Stimulated activated naive CD8-positive, alpha-beta T cell treated with anti-CD3 and anti-CD28 coated beads, Interleukin-15, Interleukin-2, amounts not matched to agents 100 ng/mL and 50 ng/mL, for 24 hours (primary cell): ENCODE data around the gene NIT1.

Experiments
- H3K27ac Mint-ChIP-seq: one replicate; pipeline ENCODE4 v1.8.0; 2021; ENCODE audit warnings: mild to moderate bottlenecking, mixed read lengths
- H3K27me3 Mint-ChIP-seq: one replicate; pipeline ENCODE4 v1.8.0; 2021; ENCODE audit warnings: mixed read lengths
- H3K36me3 Mint-ChIP-seq: one replicate; pipeline ENCODE4 v1.8.0; 2021; ENCODE audit warnings: low read depth, mixed read lengths
- H3K4me1 Mint-ChIP-seq: one replicate; pipeline ENCODE4 v1.8.0; 2021; ENCODE audit warnings: low read depth, mixed read lengths
- H3K4me3 Mint-ChIP-seq: one replicate; pipeline ENCODE4 v1.8.0; 2021; ENCODE audit warnings: mild to moderate bottlenecking, mixed read lengths
- H3K9me3 Mint-ChIP-seq: one replicate; pipeline ENCODE4 v1.8.0; 2021; ENCODE audit warnings: mixed read lengths

NIT1 gene

GRCh38 chr1:161138431-161138830, 20.5 kb downstream of the NIT1 start:
- Mint-ChIP-seq H3K27me3 (no peaks in the 10 kb centered on the region), H3K4me1 (no peaks in the 10 kb centered on the region), H3K27ac (peak overlapping the region; percentile 57), H3K36me3 (peaks cover 5% of the 10 kb centered on the region), H3K4me3 (no peak overlapping the region), H3K9me3 (no peaks in the 10 kb centered on the region)

DNA sequence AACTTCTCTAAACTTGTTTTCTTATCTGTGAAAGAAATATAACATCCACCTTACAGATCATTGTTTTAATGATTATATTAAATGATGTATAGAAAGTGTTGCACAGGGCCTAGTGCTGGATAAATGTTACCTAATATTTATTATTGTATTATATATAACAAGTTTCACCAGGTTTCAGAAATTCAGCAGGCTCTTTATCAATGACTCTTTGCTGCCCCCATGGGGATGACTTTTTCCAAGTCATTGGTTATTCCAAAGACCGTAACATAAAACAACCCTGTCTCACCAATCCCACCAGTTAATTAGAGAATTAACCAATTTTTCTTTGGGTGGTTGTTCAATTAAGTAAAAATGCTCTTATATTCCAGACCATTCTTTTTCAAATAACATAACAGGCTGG, 21.9 kb downstream of the NIT1 start:
- Mint-ChIP-seq H3K36me3 (peaks cover 5% of the 10 kb centered on the region), H3K27ac (no peak overlapping the region), H3K9me3 (no peaks in the 10 kb centered on the region), H3K4me1 (no peaks in the 10 kb centered on the region), H3K27me3 (no peaks in the 10 kb centered on the region), H3K4me3 (no peak overlapping the region)

GRCh38 chr1:161140755-161141400, 23.0 kb downstream of the NIT1 start:
- Mint-ChIP-seq H3K27me3 (no peaks in the 10 kb centered on the region), H3K27ac (no peak overlapping the region), H3K4me3 (no peak overlapping the region), H3K9me3 (no peaks in the 10 kb centered on the region), H3K4me1 (no peaks in the 10 kb centered on the region), H3K36me3 (no peaks in the 10 kb centered on the region)

- Mint-ChIP-seq H3K4me3 (no peak overlapping the region), H3K27me3 (no peaks in the 10 kb centered on the region), H3K27ac (no peak overlapping the region), H3K36me3 (no peaks in the 10 kb centered on the region), H3K9me3 (no peaks in the 10 kb centered on the region), H3K4me1 (no peaks in the 10 kb centered on the region)
These were observed 27.9 kb downstream of the NIT1 start for GRCh38 chr1:161145832-161146231.

- no peaks in the 10 kb centered on the region for H3K27me3 Mint-ChIP-seq
- H3K27ac Mint-ChIP-seq = peak overlapping the region; percentile 85
- H3K4me3 Mint-ChIP-seq = peak overlapping the region; percentile 91
- no peaks in the 10 kb centered on the region for H3K9me3 Mint-ChIP-seq
- peaks cover 20% of the 10 kb centered on the region for H3K4me1 Mint-ChIP-seq
- H3K36me3 Mint-ChIP-seq = peaks cover 23% of the 10 kb centered on the region
These were observed 35.3 kb downstream of the NIT1 start for GRCh38 chr1:161153176-161153575.

DNA sequence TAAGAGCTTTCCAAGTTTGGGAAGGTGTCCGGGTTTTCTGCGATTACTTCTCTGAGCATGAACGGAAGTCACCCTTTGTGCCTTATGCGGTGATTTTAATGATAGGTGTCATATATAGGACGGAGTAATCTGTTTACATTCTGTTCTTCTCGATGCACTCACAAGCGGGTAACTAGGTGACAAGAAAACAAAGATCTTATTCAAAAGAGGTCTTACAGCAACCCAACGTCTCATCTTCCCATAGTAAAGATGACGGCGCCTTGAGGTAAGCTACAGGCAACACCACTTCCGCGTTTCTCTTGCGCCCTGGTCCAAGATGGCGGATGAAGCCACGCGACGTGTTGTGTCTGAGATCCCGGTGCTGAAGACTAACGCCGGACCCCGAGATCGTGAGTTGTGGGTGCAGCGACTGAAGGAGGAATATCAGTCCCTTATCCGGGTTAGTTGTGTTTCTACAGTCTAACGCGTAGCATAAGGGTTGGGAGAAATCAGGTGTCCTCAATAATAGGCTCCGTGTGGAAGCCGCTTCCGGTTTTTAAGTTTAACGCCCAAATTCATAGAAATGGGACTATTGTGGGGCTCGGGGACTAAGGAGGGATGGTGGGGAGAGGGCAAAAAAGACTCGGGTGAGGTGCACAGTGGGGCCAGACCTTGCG, 35.9 kb downstream of the NIT1 start, which contains the start of gene UFC1:
Gene UFC1 (plus strand): TSS at position 297 of the 656 bp plus-strand sequence. CDS start 20 bp downstream, at position 317.
- H3K36me3 Mint-ChIP-seq = peaks cover 29% of the 10 kb centered on the region
- H3K9me3 Mint-ChIP-seq = no peaks in the 10 kb centered on the region
- H3K27ac Mint-ChIP-seq = peak within 1 kb of the TSS; percentile 99
- H3K4me3 Mint-ChIP-seq = peak within 1 kb of the TSS; percentile 91
- H3K27me3 Mint-ChIP-seq = no peaks in the 10 kb centered on the region
- peaks cover 26% of the 10 kb centered on the region for H3K4me1 Mint-ChIP-seq

GRCh38 chr1:161157867-161158266, 40.0 kb downstream of the NIT1 start:
- Mint-ChIP-seq H3K4me3 (no peak overlapping the region), H3K27me3 (no peaks in the 10 kb centered on the region), H3K4me1 (peaks cover 60% of the 10 kb centered on the region), H3K36me3 (peaks cover 42% of the 10 kb centered on the region), H3K9me3 (no peaks in the 10 kb centered on the region), H3K27ac (peak overlapping the region; percentile 26)

DNA sequence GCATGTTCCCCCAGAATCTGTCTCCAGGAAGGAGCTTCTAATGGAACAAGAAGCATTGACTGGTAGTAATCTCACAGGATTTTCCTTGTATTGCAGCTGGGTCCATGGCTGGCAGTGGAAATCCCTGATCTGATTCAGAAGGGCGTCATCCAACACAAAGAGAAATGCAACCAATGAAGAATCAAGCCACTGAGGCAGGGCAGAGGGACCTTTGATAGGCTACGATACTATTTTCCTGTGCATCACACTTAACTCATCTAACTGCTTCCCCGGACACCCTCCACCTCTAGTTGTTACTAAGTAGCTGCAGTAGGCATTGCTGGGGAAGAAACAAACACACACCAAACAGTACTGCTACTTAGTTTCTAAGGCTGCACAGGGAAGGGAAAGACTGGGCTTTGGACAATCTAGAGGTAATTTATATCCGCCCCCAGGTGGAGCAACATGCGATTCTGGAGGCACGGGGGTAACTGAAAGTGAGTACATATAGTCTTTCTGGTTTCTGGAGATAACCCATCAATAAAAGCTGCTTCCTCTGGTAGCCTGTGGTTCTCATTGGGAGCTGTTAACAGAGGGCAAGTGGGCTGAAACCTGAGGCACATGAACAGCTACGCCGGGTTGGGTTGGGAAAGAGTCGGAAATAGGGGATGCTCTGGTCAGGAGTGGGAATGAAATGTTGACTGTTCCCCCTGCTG, 40.6 kb downstream of the NIT1 start:
- no peaks in the 10 kb centered on the region for H3K27me3 Mint-ChIP-seq
- peak overlapping the region; percentile 85 for H3K4me3 Mint-ChIP-seq
- H3K27ac Mint-ChIP-seq = peak overlapping the region; percentile 87
- no peaks in the 10 kb centered on the region for H3K9me3 Mint-ChIP-seq
- peaks cover 48% of the 10 kb centered on the region for H3K36me3 Mint-ChIP-seq
- peaks cover 60% of the 10 kb centered on the region for H3K4me1 Mint-ChIP-seq

DNA sequence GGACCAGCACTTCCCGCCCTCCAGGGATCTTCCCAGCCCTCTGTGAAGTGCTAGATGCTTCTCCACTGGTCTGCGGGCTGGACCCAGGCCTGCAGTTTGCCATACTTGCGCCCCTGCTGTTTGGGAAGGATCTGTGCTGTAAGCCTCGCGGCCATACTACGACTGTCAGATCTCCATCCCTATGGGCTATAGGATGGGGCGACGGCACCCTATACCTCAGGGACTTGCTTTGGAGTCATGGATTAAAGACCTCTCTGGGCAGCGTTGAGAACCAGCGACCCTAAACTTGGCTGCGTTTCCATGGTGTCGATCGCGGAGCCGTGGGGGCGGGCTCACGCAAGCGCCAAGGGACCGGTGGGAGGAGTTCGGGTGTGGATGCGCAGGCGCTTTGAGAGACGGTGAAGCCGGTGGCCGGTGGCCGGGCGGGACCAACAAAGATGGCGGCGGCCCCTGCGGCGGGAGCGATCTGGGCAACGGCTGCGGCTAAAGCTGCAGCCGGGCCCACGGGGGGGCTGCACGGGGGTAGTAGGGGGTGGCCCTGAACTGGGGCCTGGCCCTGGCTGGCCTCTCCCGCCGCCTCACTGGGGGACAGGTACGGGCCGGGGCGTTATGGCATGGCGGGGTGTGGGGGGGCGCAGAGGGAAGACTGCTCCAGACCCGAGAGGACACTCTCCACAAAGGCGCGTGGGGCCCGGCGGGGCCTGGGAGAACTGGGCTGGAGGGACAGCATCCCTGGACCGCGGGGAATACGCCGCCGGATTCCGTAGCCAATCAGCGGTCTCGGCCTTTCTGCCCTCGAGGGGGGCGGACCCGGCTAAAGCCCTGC, 41.4 kb downstream of the NIT1 start, which contains the start of gene USP21:
Gene USP21 (plus strand): TSS at position 414 of the 826 bp plus-strand sequence. CDS start 1,141 bp downstream, outside the sequence.
- Mint-ChIP-seq H3K36me3 (peaks cover 56% of the 10 kb centered on the region), H3K4me3 (peak within 1 kb of the TSS; percentile 85), H3K4me1 (peaks cover 60% of the 10 kb centered on the region), H3K27me3 (no peaks in the 10 kb centered on the region), H3K9me3 (no peaks in the 10 kb centered on the region), H3K27ac (peak within 1 kb of the TSS; percentile 87)

DNA sequence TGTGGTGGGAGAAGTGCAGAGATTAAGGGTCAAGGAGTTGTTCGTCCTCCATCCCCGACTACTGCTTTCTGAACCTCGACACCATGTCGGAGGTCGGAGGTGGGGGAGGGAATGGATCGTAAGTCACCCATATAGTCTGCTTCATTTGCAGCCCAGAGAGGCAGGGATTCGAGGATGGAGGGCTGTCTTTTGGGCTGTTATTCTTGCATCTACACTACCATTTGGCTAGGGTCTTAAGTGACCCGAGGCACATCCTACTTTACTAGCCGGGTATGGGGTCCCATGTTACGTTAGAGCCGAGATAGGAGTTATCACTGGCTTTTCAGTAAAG, 42.0 kb downstream of the NIT1 start:
- Mint-ChIP-seq H3K27ac (peak overlapping the region; percentile 87), H3K9me3 (no peaks in the 10 kb centered on the region), H3K36me3 (peaks cover 58% of the 10 kb centered on the region), H3K4me1 (peaks cover 58% of the 10 kb centered on the region), H3K27me3 (no peaks in the 10 kb centered on the region), H3K4me3 (peak overlapping the region; percentile 85)

DNA sequence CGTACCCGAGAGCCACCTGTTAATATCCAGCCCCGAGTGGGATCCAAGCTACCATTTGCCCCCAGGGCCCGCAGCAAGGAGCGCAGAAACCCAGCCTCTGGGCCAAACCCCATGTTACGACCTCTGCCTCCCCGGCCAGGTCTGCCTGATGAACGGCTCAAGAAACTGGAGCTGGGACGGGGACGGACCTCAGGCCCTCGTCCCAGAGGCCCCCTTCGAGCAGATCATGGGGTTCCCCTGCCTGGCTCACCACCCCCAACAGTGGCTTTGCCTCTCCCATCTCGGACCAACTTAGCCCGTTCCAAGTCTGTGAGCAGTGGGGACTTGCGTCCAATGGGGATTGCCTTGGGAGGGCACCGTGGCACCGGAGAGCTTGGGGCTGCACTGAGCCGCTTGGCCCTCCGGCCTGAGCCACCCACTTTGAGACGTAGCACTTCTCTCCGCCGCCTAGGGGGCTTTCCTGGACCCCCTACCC, 42.8 kb downstream of the NIT1 start:
- Mint-ChIP-seq H3K27ac (no peak overlapping the region), H3K27me3 (no peaks in the 10 kb centered on the region), H3K4me3 (peak overlapping the region; percentile 85), H3K9me3 (no peaks in the 10 kb centered on the region), H3K4me1 (peaks cover 57% of the 10 kb centered on the region), H3K36me3 (peaks cover 51% of the 10 kb centered on the region)

DNA sequence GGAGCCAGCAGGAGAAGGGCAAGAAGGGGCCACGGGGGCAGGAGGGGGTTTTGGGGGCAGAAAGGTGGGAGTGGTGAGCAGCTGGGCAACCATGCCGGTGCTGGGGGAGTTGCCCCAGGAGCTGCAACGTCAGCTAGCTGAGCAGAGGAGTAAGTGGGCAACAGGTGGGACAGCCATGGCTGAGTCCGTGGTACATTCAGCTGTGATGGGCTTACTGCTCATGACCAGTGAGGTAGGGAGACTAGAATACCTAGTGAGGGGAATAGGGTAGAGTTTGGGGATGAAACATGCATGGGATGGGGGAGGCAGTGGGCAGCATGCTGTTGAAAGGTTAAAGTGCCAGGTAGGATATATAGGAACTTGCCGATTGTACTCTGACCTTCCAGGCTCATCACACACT, 43.7 kb downstream of the NIT1 start:
- Mint-ChIP-seq H3K27me3 (no peaks in the 10 kb centered on the region), H3K4me1 (peaks cover 57% of the 10 kb centered on the region), H3K9me3 (no peaks in the 10 kb centered on the region), H3K36me3 (peaks cover 48% of the 10 kb centered on the region), H3K27ac (no peak overlapping the region), H3K4me3 (no peak overlapping the region)

DNA sequence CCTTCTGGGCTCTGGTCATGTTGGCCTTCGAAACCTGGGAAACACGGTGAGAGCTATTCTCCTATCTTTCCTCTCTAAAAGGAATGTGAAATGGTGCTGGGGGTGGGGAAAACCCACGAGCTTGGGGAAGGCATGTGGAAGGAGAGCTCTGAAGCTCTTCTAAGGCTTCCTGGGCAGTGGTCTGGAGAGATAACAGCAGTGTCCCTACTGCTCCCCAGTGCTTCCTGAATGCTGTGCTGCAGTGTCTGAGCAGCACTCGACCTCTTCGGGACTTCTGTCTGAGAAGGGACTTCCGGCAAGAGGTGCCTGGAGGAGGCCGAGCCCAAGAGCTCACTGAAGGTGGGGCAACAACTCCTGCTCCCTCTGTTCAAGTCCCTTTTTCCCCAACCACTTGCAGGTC, 44.1 kb downstream of the NIT1 start:
- H3K36me3 Mint-ChIP-seq = peaks cover 46% of the 10 kb centered on the region
- H3K4me3 Mint-ChIP-seq = no peak overlapping the region
- H3K4me1 Mint-ChIP-seq = peaks cover 59% of the 10 kb centered on the region
- H3K9me3 Mint-ChIP-seq = no peaks in the 10 kb centered on the region
- H3K27ac Mint-ChIP-seq = peak overlapping the region; percentile 59
- no peaks in the 10 kb centered on the region for H3K27me3 Mint-ChIP-seq

DNA sequence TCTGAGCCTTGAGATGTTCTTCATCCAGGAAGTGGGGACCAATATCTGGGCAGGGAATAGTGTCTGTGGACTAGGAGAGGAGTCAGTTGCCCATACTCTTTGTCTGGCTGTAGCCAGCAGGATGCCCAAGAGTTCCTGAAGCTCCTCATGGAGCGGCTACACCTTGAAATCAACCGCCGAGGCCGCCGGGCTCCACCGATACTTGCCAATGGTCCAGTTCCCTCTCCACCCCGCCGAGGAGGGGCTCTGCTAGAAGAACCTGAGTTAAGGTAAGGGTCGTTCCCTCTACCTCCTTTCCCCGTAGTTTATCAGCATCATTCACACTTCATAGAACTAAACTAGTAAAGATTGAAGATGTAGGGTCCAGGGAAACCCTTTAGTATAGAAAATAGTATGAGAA, 44.9 kb downstream of the NIT1 start:
- Mint-ChIP-seq H3K27ac (peak overlapping the region; percentile 66), H3K36me3 (peaks cover 38% of the 10 kb centered on the region), H3K4me1 (peaks cover 64% of the 10 kb centered on the region), H3K27me3 (no peaks in the 10 kb centered on the region), H3K9me3 (no peaks in the 10 kb centered on the region), H3K4me3 (no peak overlapping the region)
